Measurements from ENCODE around the gene IP6K1.
"Not testable (repeated sequence)": the region's sequence is repeated elsewhere in the genome, so short reads cannot be mapped to it uniquely, and the experiment has no call there.

- not testable (repeated sequence) for TF ChIP-seq CTCF (optimal IDR thresholded peaks at IDR 0.05 in 1 of 3, IDR thresholded peaks at IDR 0.05 in 1 of 3, conservative IDR thresholded peaks at IDR 0.05 in 1 of 3; ENCODE audit: extremely low read depth in 1 of 3, insufficient read depth in 2 of 3, low read length in 3 of 3); EZH2 (IDR thresholded peaks at IDR 0.05; ENCODE audit: low read length)
These were observed 37.5 kb downstream of the IP6K1 start for GRCh38 chr3:49748874-49749273.
